Muscle of back (tissue), 11 donors: ENCODE data around the gene RELL2. TPM values are rescaled to one million over a fixed set of nuclear protein-coding genes. Genes with fewer than 3 reads are reported as not detected.

Experiments
- DNase-seq, 3 donors: peaks; one replicate each; pipeline versions ENCODE4 v3.0.0 to v3.0.0-alpha.2; 2013
- polyA plus RNA-seq, 10 donors: library from polyadenylated mRNA; unstranded; fragments of 120-200 nt; gene quantifications; one replicate each; pipeline ENCODE4 v1.2.1, GENCODE V29; 2013; ENCODE audit not compliant: insufficient read length in 10 of 10

The RELL2 gene
- polyA plus RNA-seq, 10 donors, result 0.19 to 0.90 (median 0.23) TPM

GRCh38 chr5:141647851-141648250, 11.1 kb downstream of the RELL2 start:
- no peak for DNase-seq

- no peak for DNase-seq
These were observed 12.4 kb downstream of the RELL2 start for GRCh38 chr5:141649056-141649688.

GRCh38 chr5:141649972-141650371, 13.2 kb downstream of the RELL2 start:
- no peak for DNase-seq

- DNase-seq, result peak; percentile 53 to 88 (median 84)
These were observed 14.3 kb downstream of the RELL2 start, which contains the start of gene FCHSD1 for GRCh38 chr5:141650851-141651727. Gene FCHSD1 (minus strand): TSS chr5:141651418. CDS start chr5:141651368, 50 bp downstream.

- no peak for DNase-seq
These were observed 14.9 kb downstream of the RELL2 start for GRCh38 chr5:141651728-141652105.

GRCh38 chr5:141654298-141654697, 17.5 kb downstream of the RELL2 start:
- peak in 1 of 3 donors; percentile 72 for DNase-seq

GRCh38 chr5:141655020-141655419, 18.2 kb downstream of the RELL2 start:
- no peak for DNase-seq

- no peak for DNase-seq
These were observed 19.6 kb downstream of the RELL2 start for GRCh38 chr5:141656396-141656795.

- no peak for DNase-seq
These were observed 20.6 kb downstream of the RELL2 start for GRCh38 chr5:141657404-141657803.

GRCh38 chr5:141657937-141658545, 21.2 kb downstream of the RELL2 start:
- DNase-seq, result peak in 1 of 3 donors; percentile 81

- no peak for DNase-seq
These were observed 25.2 kb downstream of the RELL2 start for GRCh38 chr5:141662028-141662427.

GRCh38 chr5:141663506-141663905, 26.7 kb downstream of the RELL2 start:
- DNase-seq, result no peak

GRCh38 chr5:141664733-141665461, 28.1 kb downstream of the RELL2 start:
- DNase-seq, result peak; percentile 43 to 83 (median 73)

- DNase-seq, result no peak
These were observed 29.5 kb downstream of the RELL2 start for GRCh38 chr5:141665995-141666940.

GRCh38 chr5:141668601-141669265, 31.9 kb downstream of the RELL2 start:
- DNase-seq, result no peak

GRCh38 chr5:141669520-141669919, 32.7 kb downstream of the RELL2 start:
- no peak for DNase-seq

- no peak for DNase-seq
These were observed 35.5 kb downstream of the RELL2 start for GRCh38 chr5:141672071-141672840.

- peak in 1 of 3 donors; percentile 32 for DNase-seq
These were observed 36.3 kb downstream of the RELL2 start for GRCh38 chr5:141672841-141673813.
